IMR-90 (cell line): ENCODE results near the gene VPS11. TPM values are rescaled to one million over a fixed set of nuclear protein-coding genes. Genes with fewer than 3 reads are reported as not detected.

Source experiments
- ATAC-seq: fragments of 200-7000 bp; cut with Tn5 transposase; 2 replicates; pipeline ENCODE4 v1.9.1; 2020; ENCODE audit warnings: low read depth, mild to moderate bottlenecking, moderate library complexity
- BruUV-seq: library from RNA; stranded (reverse); fragments of 400-500 nt; replicated peaks from 2 replicates; lab custom pipeline; 2021; lab: Mats Ljungman, UMichigan
- CTCF ChIA-PET: fragments of 300-600 bp; formaldehyde crosslinking; extraction: SDS; loops from one replicate; lab custom pipeline; 2021; ENCODE audit warnings: antibody characterized with exemption; lab: Yijun Ruan, JAX
- POLR2A ChIA-PET: fragments of 300-600 bp; sonication (Branson Sonifier 250); formaldehyde crosslinking; loops from one replicate; lab custom pipeline; 2022; ENCODE audit warnings: antibody characterized with exemption; ENCODE audit not compliant: unreplicated experiment; lab: Charles Lee
- DNase-seq: peaks from one replicate; pipeline ENCODE4 v3.0.0; 2013
- H2AFZ ChIP-seq: replicated peaks from 2 replicates; pipeline ENCODE3; 2013; ENCODE audit warnings: low read length, mild to moderate bottlenecking; ENCODE audit not compliant: poor library complexity
- H2AK5ac ChIP-seq: 2 replicates; pipeline ENCODE4 v1.6.1; 2013; ENCODE audit warnings: low read depth, low read length, inconsistent platforms
- H2AK9ac ChIP-seq: replicated peaks from 2 replicates; pipeline ENCODE3; 2013; ENCODE audit warnings: mild to moderate bottlenecking, low read depth, low read length, moderate library complexity; ENCODE audit not compliant: poor library complexity
- H2BK120ac ChIP-seq: 2 replicates; pipeline ENCODE4 v1.6.1; 2013; ENCODE audit warnings: low read depth, low read length, inconsistent platforms
- H2BK15ac ChIP-seq: 3 replicates; pipeline ENCODE4 v1.6.1; 2013; ENCODE audit warnings: low read depth, low read length, inconsistent platforms
- H2BK20ac ChIP-seq: 2 replicates; pipeline ENCODE4 v1.6.1; 2013; ENCODE audit warnings: low read depth, mild to moderate bottlenecking, inconsistent platforms, low read length, moderate library complexity
- H2BK5ac ChIP-seq: 2 replicates; pipeline ENCODE4 v1.6.1; 2013; ENCODE audit warnings: mild to moderate bottlenecking, low read depth, low read length, inconsistent platforms; ENCODE audit not compliant: poor library complexity, severe bottlenecking
- H3K14ac ChIP-seq: replicated peaks from 2 replicates; pipeline ENCODE4 v1.6.1; 2013; ENCODE audit warnings: low read depth, low read length, inconsistent platforms
- H3K18ac ChIP-seq: 2 replicates; pipeline ENCODE4 v1.6.1; 2013; ENCODE audit warnings: low read depth, low read length, control low read depth
- H3K23ac ChIP-seq: 2 replicates; pipeline ENCODE4 v1.6.1; 2013; ENCODE audit warnings: low read depth, low read length, inconsistent platforms
- H3K27ac ChIP-seq: 2 replicates; pipeline ENCODE4 v1.5.1; 2013; ENCODE audit warnings: mild to moderate bottlenecking, control low read depth, low read length; ENCODE audit not compliant: insufficient read depth
- H3K27me3 ChIP-seq: 2 replicates; pipeline ENCODE4 v1.6.1; 2013; ENCODE audit warnings: low read length; ENCODE audit not compliant: control insufficient read depth, insufficient read depth
- H3K36me3 ChIP-seq: 2 replicates; pipeline ENCODE4 v1.6.1; 2013; ENCODE audit warnings: low read length, mixed read lengths; ENCODE audit not compliant: control insufficient read depth, insufficient read depth
- H3K4ac ChIP-seq: 2 replicates; pipeline ENCODE4 v1.6.1; 2013; ENCODE audit warnings: low read depth, low read length, inconsistent platforms
- H3K4me1 ChIP-seq: 2 replicates; pipeline ENCODE4 v1.6.1; 2013; ENCODE audit warnings: low read length, mixed read lengths; ENCODE audit not compliant: control insufficient read depth, insufficient read depth
- H3K4me2 ChIP-seq: 2 replicates; pipeline ENCODE4 v1.6.1; 2013; ENCODE audit warnings: low read depth, mild to moderate bottlenecking, control low read depth, low read length, moderate library complexity
- H3K4me3 ChIP-seq: 2 replicates; pipeline ENCODE4 v1.5.1; 2013; ENCODE audit warnings: low read depth, mild to moderate bottlenecking, control low read depth, low read length, moderate library complexity; ENCODE audit not compliant: insufficient read depth
- H3K56ac ChIP-seq: 2 replicates; pipeline ENCODE4 v1.6.1; 2013; ENCODE audit warnings: low read length, inconsistent platforms; ENCODE audit not compliant: insufficient read depth; ENCODE audit errors: extremely low read depth
- H3K79me1 ChIP-seq, 2 experiments: 2 replicates each; pipeline ENCODE4 v1.6.1; 2013; ENCODE audit warnings: low read length in 2 of 2, inconsistent platforms in 1 of 2, low read depth in 1 of 2
- H3K9ac ChIP-seq: 2 replicates; pipeline ENCODE4 v1.6.1; 2013; ENCODE audit warnings: low read depth, low read length, control low read depth
- H3K9me1 ChIP-seq: 2 replicates; pipeline ENCODE4 v1.6.1; 2013; ENCODE audit warnings: low read length, inconsistent platforms; ENCODE audit not compliant: insufficient read depth
- H3K9me3 ChIP-seq: 2 replicates; pipeline ENCODE4 v1.6.1; 2013; ENCODE audit warnings: low read length; ENCODE audit not compliant: control insufficient read depth, insufficient read depth
- H4K20me1 ChIP-seq: 2 replicates; pipeline ENCODE4 v1.6.1; 2013; ENCODE audit warnings: low read length, inconsistent platforms; ENCODE audit not compliant: insufficient read depth
- H4K5ac ChIP-seq: 2 replicates; pipeline ENCODE4 v1.6.1; 2013; ENCODE audit warnings: mild to moderate bottlenecking, low read depth, low read length, control low read depth
- H4K8ac ChIP-seq, 2 experiments: 2 replicates each; pipeline ENCODE4 v1.6.1; 2013; ENCODE audit warnings: low read depth in 2 of 2, low read length in 2 of 2, control low read depth in 1 of 2, inconsistent platforms in 1 of 2
- H4K91ac ChIP-seq: 2 replicates; pipeline ENCODE4 v1.6.1; 2013; ENCODE audit warnings: low read depth, low read length, inconsistent platforms; ENCODE audit not compliant: insufficient read depth
- BHLHE40 ChIP-seq: fragments of 150-350 bp; IDR thresholded peaks from 2 replicates; pipeline ENCODE4 v1.6.1; 2016; ENCODE audit warnings: mild to moderate bottlenecking, low read depth, low read length
- CHD1 ChIP-seq: IDR thresholded peaks from 2 replicates; pipeline ENCODE4 v1.6.1; 2012; ENCODE audit warnings: low read depth, low read length, improper control_type of control experiment
- CTCF ChIP-seq: conservative IDR thresholded peaks from 2 replicates; pipeline ENCODE4 v1.5.1; 2012; ENCODE audit warnings: mild to moderate bottlenecking, low read depth, low read length, improper control_type of control experiment
- ELK1 ChIP-seq: fragments of 150-350 bp; IDR thresholded peaks from 2 replicates; pipeline ENCODE4 v1.6.1; 2016; ENCODE audit warnings: low read depth, mild to moderate bottlenecking, low read length, moderate library complexity, borderline replicate concordance
- FOS ChIP-seq: fragments of 150-350 bp; IDR thresholded peaks from 2 replicates; pipeline ENCODE4 v1.6.1; 2016; ENCODE audit warnings: low read depth, low read length
- MAFK ChIP-seq: IDR thresholded peaks from 2 replicates; pipeline ENCODE4 v1.6.1; 2012; ENCODE audit warnings: low read depth, low read length, improper control_type of control experiment
- MXI1 ChIP-seq: IDR thresholded peaks from 2 replicates; pipeline ENCODE4 v1.6.1; 2012; ENCODE audit warnings: low read depth, mild to moderate bottlenecking, low read length, moderate library complexity, borderline replicate concordance
- NFE2L2 ChIP-seq: fragments of 150-350 bp; IDR thresholded peaks from 2 replicates; pipeline ENCODE4 v1.6.1; 2016; ENCODE audit warnings: low read depth, mild to moderate bottlenecking, low read length
- POLR2A ChIP-seq: IDR thresholded peaks from 2 replicates; pipeline ENCODE4 v1.6.1; 2012; ENCODE audit warnings: mild to moderate bottlenecking, low read depth, low read length
- RAD21 ChIP-seq: IDR thresholded peaks from 2 replicates; pipeline ENCODE4 v1.6.1; 2012; ENCODE audit warnings: low read length, improper control_type of control experiment
- RCOR1 ChIP-seq: IDR thresholded peaks from 2 replicates; pipeline ENCODE4 v1.6.1; 2012; ENCODE audit warnings: mild to moderate bottlenecking, low read length, improper control_type of control experiment; ENCODE audit not compliant: insufficient replicate concordance
- RFX5 ChIP-seq: IDR thresholded peaks from 2 replicates; pipeline ENCODE4 v1.8.0; 2012; ENCODE audit warnings: low read depth, mild to moderate bottlenecking, low read length, moderate library complexity
- SMC3 ChIP-seq: fragments of 150-350 bp; IDR thresholded peaks from 2 replicates; pipeline ENCODE4 v1.6.1; 2016; ENCODE audit warnings: low read depth, mild to moderate bottlenecking, antibody characterized with exemption, low read length, moderate library complexity
- USF2 ChIP-seq: fragments of 150-350 bp; IDR thresholded peaks from 2 replicates; pipeline ENCODE4 v1.6.1; 2017; ENCODE audit warnings: mild to moderate bottlenecking, antibody characterized with exemption, low read length, low read depth
- WGBS, 2 experiments: methylation state at CpG; one replicate each; pipeline versions ENCODE4 v1.1.5 to v1.1.7; 2013; ENCODE audit warnings: missing lambda C conversion rate in 2 of 2; ENCODE audit not compliant: insufficient read length in 1 of 2; ENCODE audit errors: extremely low coverage in 2 of 2; 5-methylcytosine and 5-hydroxymethylcytosine counted together
- dilution Hi-C: fragments of 300-500 bp; cut with HindIII; formaldehyde crosslinking; loops from one replicate; pipeline ENCODE4 v1.14.3; 2018; ENCODE audit warnings: low sequenced_read_pairs; ENCODE audit not compliant: unreplicated experiment
- in situ Hi-C: fragments of 300-500 bp; cut with MboI; formaldehyde crosslinking; loops from 3 replicates; pipeline ENCODE4 v1.14.3; 2019; ENCODE audit warnings: low sequenced_read_pairs, inconsistent platforms, mixed read lengths
- intact Hi-C: fragments of 100-400 bp; cut with micrococcal nuclease; formaldehyde crosslinking; loops from 2 replicates; pipeline ENCODE4 v1.10.0; 2022
- polyA plus RNA-seq, 3 experiments: library from polyadenylated mRNA; depleted of rRNA; stranded (reverse); fragments of >200 nt; gene quantifications; 2 replicates each; pipeline ENCODE4 v1.2.3, GENCODE V29; 2012; ENCODE audit warnings: low replicate concordance in 1 of 3
- total RNA-seq: library from RNA; depleted of rRNA; stranded (reverse); fragments of >200 nt; gene quantifications from 2 replicates; pipeline ENCODE4 v1.2.3, GENCODE V29; 2012

The VPS11 gene
- total and polyA plus RNA-seq, 2 of the 4 experiments (the other 2 are of a cell fraction), result 19.7 to 30.5 TPM

- Histone ChIP-seq H2BK15ac (no peak overlapping the region), H4K8ac (no peak overlapping the region), H3K4me1 (peaks cover 14% of the 10 kb centered on the region), H3K4ac (no peak overlapping the region), H3K23ac (no peak overlapping the region), H3K9me1 (peaks cover 24% of the 10 kb centered on the region), H3K56ac (no peak overlapping the region), H2AK5ac (no peak overlapping the region), H3K9ac (no peak overlapping the region), H2BK120ac (no peak overlapping the region), H4K91ac (no peak overlapping the region), H2AFZ (no peak overlapping the region), H3K4me3 (no peak overlapping the region), H2BK20ac (no peak overlapping the region), H3K14ac (no peak overlapping the region), H4K5ac (no peak overlapping the region), H3K27ac (no peak overlapping the region), H3K4me2 (no peak overlapping the region), H3K79me1 (peaks cover 33 to 61% of the 10 kb centered on the region in 2 experiments), H4K20me1 (peaks cover 4% of the 10 kb centered on the region; the same call in 1 of the 2 replicates), H2BK5ac (no peak overlapping the region), H3K18ac (no peak overlapping the region), H3K9me3 (no peaks in the 10 kb centered on the region), H3K27me3 (no peaks in the 10 kb centered on the region), H3K36me3 (no peaks in the 10 kb centered on the region), H2AK9ac (peak overlapping the region; percentile 31)
- in situ Hi-C loops (loop anchor here (5.0 kb wide), 1 partner anchor 94 kb away; no protein-coding TSS in a partner anchor), intact Hi-C loops (loop anchor here (2.0 to 10.0 kb wide), 2 partner anchors 93 to 371 kb away; no protein-coding TSS in a partner anchor), dilution Hi-C loops (no loop called here)
- POLR2A ChIA-PET, result no interaction called here
- ATAC-seq (no peak), DNase-seq (no peak)
- no TSS peak for BruUV-seq
- CTCF ChIA-PET, result no interaction called here
- 100% methylated on average over 1 of the region's 4 CpGs; no CpG with 5 or more reads in 1 of the 2 experiments for WGBS, 2 experiments
- TF ChIP-seq POLR2A (no peak), SMC3 (no peak), ELK1 (no peak), RCOR1 (no peak), CHD1 (no peak), NFE2L2 (no peak), RFX5 (no peak), USF2 (no peak), BHLHE40 (no peak), MXI1 (no peak), RAD21 (no peak), MAFK (no peak), CTCF (no peak), FOS (no peak)
These were observed 36.2 kb downstream of the VPS11 start for GRCh38 chr11:119103793-119104192.
